PC-3 (cell line): Measurements from ENCODE around the gene COPS2. TPM values are rescaled to one million over a fixed set of nuclear protein-coding genes. Genes with fewer than 3 reads are reported as not detected.

ENCODE experiments used
- ATAC-seq: fragments of 200-7000 bp; cut with Tn5 transposase; 2 replicates; pipeline ENCODE4 v1.9.1; 2020; ENCODE audit warnings: mild to moderate bottlenecking, moderate library complexity
- BruUV-seq: library from RNA; stranded (reverse); fragments of 400-500 nt; replicated peaks from 2 replicates; lab custom pipeline; 2021; lab: Mats Ljungman, UMichigan
- CTCF ChIA-PET: fragments of 300-600 bp; sonication (Branson Sonifier 250); formaldehyde crosslinking; loops from one replicate; lab custom pipeline; 2022; ENCODE audit warnings: antibody characterized with exemption; lab: Charles Lee
- POLR2A ChIA-PET: fragments of 300-600 bp; sonication (Branson Sonifier 250); formaldehyde crosslinking; loops from one replicate; lab custom pipeline; 2022; ENCODE audit warnings: antibody characterized with exemption; ENCODE audit not compliant: unreplicated experiment; lab: Charles Lee
- DNase-seq: peaks from one replicate; pipeline ENCODE4 v3.0.0-alpha.2; 2015
- H2AFZ ChIP-seq: fragments of 300-600 bp; sonication (generic); 2 replicates; pipeline ENCODE4 v1.6.0; 2016; ENCODE audit warnings: antibody characterized with exemption, low read length
- H3F3A ChIP-seq: fragments of 300-600 bp; sonication (generic); one replicate; pipeline ENCODE4 v1.6.0; 2017; ENCODE audit warnings: antibody characterized with exemption, low read length, control low read depth, mild to moderate bottlenecking; ENCODE audit not compliant: unreplicated experiment
- H3K27ac ChIP-seq: fragments of 300-600 bp; sonication (generic); 2 replicates; pipeline ENCODE4 v1.5.1; 2016; ENCODE audit warnings: mild to moderate bottlenecking, low read length
- H3K27me3 ChIP-seq: fragments of 300-600 bp; sonication (generic); 2 replicates; pipeline ENCODE4 v1.6.1; 2016; ENCODE audit warnings: low read length, mixed read lengths
- H3K36me3 ChIP-seq: fragments of 300-600 bp; sonication (generic); 2 replicates; pipeline ENCODE4 v1.6.1; 2016; ENCODE audit warnings: low read depth, mixed run types, low read length, mixed read lengths
- H3K4me1 ChIP-seq: fragments of 300-600 bp; sonication (generic); 2 replicates; pipeline ENCODE4 v1.5.1; 2016; ENCODE audit warnings: low read length; ENCODE audit not compliant: insufficient read depth
- H3K4me2 ChIP-seq: fragments of 300-600 bp; sonication (generic); 2 replicates; pipeline ENCODE4 v1.6.0; 2016; ENCODE audit warnings: low read length
- H3K4me3 ChIP-seq: fragments of 300-600 bp; sonication (generic); 2 replicates; pipeline ENCODE4 v1.5.1; 2016; ENCODE audit warnings: mild to moderate bottlenecking, low read length, mixed read lengths
- H3K79me2 ChIP-seq: fragments of 300-600 bp; sonication (generic); 2 replicates; pipeline ENCODE4 v1.6.1; 2017; ENCODE audit warnings: low read length, mixed read lengths
- H3K9ac ChIP-seq: fragments of 300-600 bp; sonication (generic); 2 replicates; pipeline ENCODE4 v1.6.0; 2016; ENCODE audit warnings: mild to moderate bottlenecking, low read length
- H3K9me2 ChIP-seq: fragments of 300-600 bp; sonication (generic); replicated peaks from 2 replicates; pipeline ENCODE4 v1.6.1; 2016; ENCODE audit warnings: mixed run types, low read length, mixed read lengths
- H3K9me3 ChIP-seq: fragments of 300-600 bp; sonication (generic); 2 replicates; pipeline ENCODE4 v1.6.1; 2016; ENCODE audit warnings: low read length, mixed read lengths
- H4K20me1 ChIP-seq: fragments of 300-600 bp; sonication (generic); 2 replicates; pipeline ENCODE4 v1.6.1; 2016; ENCODE audit warnings: low read length, mixed read lengths
- EZH2 ChIP-seq: fragments of 300-600 bp; sonication (generic); IDR thresholded peaks from one replicate; pipeline ENCODE4 v1.6.1; 2017; ENCODE audit warnings: antibody characterized with exemption, mild to moderate bottlenecking, low read length; ENCODE audit not compliant: unreplicated experiment
- EZH2phosphoT487 ChIP-seq: fragments of 300-600 bp; sonication (generic); IDR thresholded peaks from 2 replicates; pipeline ENCODE4 v1.6.1; 2018; ENCODE audit warnings: mild to moderate bottlenecking, antibody characterized with exemption, low read length, borderline replicate concordance
- intact Hi-C: fragments of 100-400 bp; cut with micrococcal nuclease; formaldehyde crosslinking; loops from 2 replicates; pipeline ENCODE4 v1.9.0; 2023
- total RNA-seq: library from RNA; depleted of rRNA; stranded (reverse); fragments of >200 nt; gene quantifications from 2 replicates; pipeline ENCODE4 v1.2.3, GENCODE V29; 2014
- TF ChIP-seq, protein P1 (sequence below): fragments of 300-600 bp; sonication (generic); conservative IDR thresholded peaks from 2 replicates; pipeline ENCODE4 v1.5.1; 2017; ENCODE audit warnings: antibody characterized with exemption, low read depth, mild to moderate bottlenecking, low read length

The COPS2 gene
- total RNA-seq, 1 experiment from 2014 or later: 30.4 TPM

DNA sequence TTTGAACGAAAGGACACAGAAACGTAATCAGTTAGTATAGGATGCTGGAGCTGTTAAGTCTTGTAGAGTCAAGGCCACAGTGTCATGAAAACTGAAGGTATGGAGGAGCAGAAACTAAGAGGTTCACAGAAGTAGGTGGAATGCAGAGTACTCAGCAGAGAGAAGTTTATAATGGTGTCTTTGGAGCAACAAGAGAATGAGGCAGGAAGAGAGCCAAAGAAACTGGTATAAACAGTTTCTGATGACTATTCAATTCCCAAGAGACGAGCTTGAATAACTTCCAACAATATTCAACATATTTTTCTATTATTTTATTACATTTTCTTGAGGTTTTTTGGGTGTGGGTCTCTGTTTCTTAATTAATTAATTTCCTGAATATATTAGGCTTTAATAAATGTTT lies 44.3 kb upstream of the COPS2 start:
- Histone ChIP-seq H3K27me3 (no peaks in the 10 kb centered on the region), H3K79me2 (no peaks in the 10 kb centered on the region), H3K9ac (no peak overlapping the region), H2AFZ (no peak overlapping the region), H3K27ac (no peak overlapping the region), H3K4me3 (no peak overlapping the region), H3K4me2 (no peak overlapping the region), H3K9me3 (no peaks in the 10 kb centered on the region), H3K9me2 (no peaks in the 10 kb centered on the region), H3K36me3 (peaks cover 5% of the 10 kb centered on the region), H3K4me1 (no peaks in the 10 kb centered on the region), H4K20me1 (no peaks in the 10 kb centered on the region), H3F3A (no peaks in the 10 kb centered on the region)
- ATAC-seq: no peak
- POLR2A ChIA-PET: no interaction called here
- BruUV-seq: no TSS peak
- no peak for DNase-seq
- TF ChIP-seq EZH2phosphoT487: no peak
- TF ChIP-seq EZH2: no peak
- CTCF ChIA-PET: no interaction called here
- intact Hi-C loops: no loop called here

DNA sequence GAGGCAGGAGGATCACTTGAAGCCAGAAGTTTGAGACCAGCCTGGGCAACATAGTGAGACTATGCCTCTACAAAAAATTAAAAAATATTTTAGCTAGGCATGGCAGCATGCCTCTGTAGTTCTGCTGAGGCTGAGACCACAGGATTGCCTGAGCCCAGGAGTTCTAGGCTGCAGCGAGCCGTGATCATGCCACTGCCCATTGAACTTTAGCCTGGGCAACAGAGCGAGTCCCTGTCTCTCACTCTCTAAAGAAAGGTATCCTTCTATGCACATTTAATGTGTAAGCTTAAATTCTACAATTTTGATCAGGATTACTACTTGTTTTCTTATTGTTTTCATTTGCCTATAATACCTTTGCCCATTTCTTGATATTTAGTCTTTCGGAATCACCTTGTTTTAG lies 41.5 kb upstream of the COPS2 start:
- Histone ChIP-seq H3K9me3 (no peaks in the 10 kb centered on the region), H3F3A (no peaks in the 10 kb centered on the region), H3K27me3 (no peaks in the 10 kb centered on the region), H4K20me1 (no peaks in the 10 kb centered on the region), H3K4me3 (no peak overlapping the region), H3K9me2 (no peaks in the 10 kb centered on the region), H3K27ac (no peak overlapping the region), H2AFZ (no peak overlapping the region), H3K4me1 (no peaks in the 10 kb centered on the region), H3K4me2 (no peak overlapping the region), H3K9ac (no peak overlapping the region), H3K79me2 (no peaks in the 10 kb centered on the region), H3K36me3 (no peaks in the 10 kb centered on the region; the same call in 1 of the 2 replicates)
- DNase-seq (no peak), ATAC-seq (no peak)
- intact Hi-C loops: no loop called here
- no TSS peak for BruUV-seq
- ChIA-PET CTCF (no interaction called here), POLR2A (no interaction called here)
- TF ChIP-seq EZH2 (no peak), EZH2phosphoT487 (no peak)
- TF ChIP-seq, protein P1, sequence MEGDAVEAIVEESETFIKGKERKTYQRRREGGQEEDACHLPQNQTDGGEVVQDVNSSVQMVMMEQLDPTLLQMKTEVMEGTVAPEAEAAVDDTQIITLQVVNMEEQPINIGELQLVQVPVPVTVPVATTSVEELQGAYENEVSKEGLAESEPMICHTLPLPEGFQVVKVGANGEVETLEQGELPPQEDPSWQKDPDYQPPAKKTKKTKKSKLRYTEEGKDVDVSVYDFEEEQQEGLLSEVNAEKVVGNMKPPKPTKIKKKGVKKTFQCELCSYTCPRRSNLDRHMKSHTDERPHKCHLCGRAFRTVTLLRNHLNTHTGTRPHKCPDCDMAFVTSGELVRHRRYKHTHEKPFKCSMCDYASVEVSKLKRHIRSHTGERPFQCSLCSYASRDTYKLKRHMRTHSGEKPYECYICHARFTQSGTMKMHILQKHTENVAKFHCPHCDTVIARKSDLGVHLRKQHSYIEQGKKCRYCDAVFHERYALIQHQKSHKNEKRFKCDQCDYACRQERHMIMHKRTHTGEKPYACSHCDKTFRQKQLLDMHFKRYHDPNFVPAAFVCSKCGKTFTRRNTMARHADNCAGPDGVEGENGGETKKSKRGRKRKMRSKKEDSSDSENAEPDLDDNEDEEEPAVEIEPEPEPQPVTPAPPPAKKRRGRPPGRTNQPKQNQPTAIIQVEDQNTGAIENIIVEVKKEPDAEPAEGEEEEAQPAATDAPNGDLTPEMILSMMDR: no peak

DNA sequence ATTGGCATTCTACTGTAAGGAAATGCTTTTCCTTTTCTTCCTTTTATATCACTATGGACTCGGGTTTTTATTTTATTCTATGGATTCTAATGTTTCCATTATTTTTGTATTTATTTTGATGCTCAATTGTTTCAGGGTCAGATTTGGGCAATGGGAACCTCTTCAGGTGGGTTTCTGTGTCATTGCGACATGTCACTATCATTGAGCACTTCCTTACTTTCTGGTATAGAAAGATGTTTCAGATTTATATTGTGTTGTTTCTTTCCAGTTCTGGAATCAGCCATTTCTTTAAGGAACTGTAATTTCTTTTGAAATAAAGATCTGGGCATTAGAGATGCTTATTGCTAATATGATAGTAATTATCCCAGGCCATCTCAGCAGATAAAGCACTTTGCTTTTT lies 36.5 kb upstream of the COPS2 start:
- Histone ChIP-seq H3F3A (no peaks in the 10 kb centered on the region), H3K9ac (no peak overlapping the region), H3K9me2 (no peaks in the 10 kb centered on the region), H3K9me3 (no peaks in the 10 kb centered on the region), H4K20me1 (no peaks in the 10 kb centered on the region), H3K4me3 (no peak overlapping the region), H3K4me2 (no peak overlapping the region), H3K79me2 (peaks cover 14% of the 10 kb centered on the region; the same call in 1 of the 2 replicates), H3K36me3 (no peaks in the 10 kb centered on the region), H3K4me1 (peaks cover 4% of the 10 kb centered on the region; the same call in 1 of the 2 replicates), H2AFZ (no peak overlapping the region), H3K27me3 (no peaks in the 10 kb centered on the region), H3K27ac (no peak overlapping the region)
- ChIA-PET CTCF (no interaction called here), POLR2A (no interaction called here)
- TF ChIP-seq, protein P1: no peak
- TF ChIP-seq EZH2: no peak
- TF ChIP-seq EZH2phosphoT487: no peak
- no peak for DNase-seq
- intact Hi-C loops: no loop called here
- BruUV-seq: no TSS peak
- no peak for ATAC-seq
